Measurements from ENCODE around the gene PSAPL1. TPM values are rescaled to one million over a fixed set of nuclear protein-coding genes. Genes with fewer than 3 reads are reported as not detected.

The PSAPL1 gene
- total and polyA plus RNA-seq, 2 of the 8 experiments (the other 6 are each of a cell fraction or from before 2014, with no cell fraction given), result 0.03 TPM; not detected in 1

DNA sequence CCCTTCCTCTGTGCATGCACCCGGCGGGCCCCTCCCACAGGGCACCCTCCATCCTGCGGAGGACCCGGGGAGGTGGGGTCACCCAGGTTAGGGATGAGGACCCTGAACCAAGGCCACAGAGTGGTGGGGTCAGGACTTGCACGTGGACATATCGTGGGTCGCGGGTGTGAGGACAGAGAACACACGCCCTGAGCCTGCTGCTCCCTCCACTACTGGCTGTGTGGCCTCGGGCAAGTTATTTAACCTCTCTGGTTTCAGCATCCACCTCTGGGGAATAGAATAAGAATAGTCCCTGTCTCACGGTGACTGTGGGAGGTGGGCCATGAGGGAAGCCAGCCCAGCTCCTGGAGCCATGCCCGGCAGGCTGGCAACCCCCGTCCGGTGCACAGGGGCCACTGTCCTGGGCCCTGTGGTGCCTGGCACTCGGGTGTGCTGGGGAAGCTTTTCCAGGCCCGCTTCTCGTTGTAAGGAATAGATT lies 5.1 kb downstream of the PSAPL1 start (continued):
- TF ChIP-seq, protein P1, sequence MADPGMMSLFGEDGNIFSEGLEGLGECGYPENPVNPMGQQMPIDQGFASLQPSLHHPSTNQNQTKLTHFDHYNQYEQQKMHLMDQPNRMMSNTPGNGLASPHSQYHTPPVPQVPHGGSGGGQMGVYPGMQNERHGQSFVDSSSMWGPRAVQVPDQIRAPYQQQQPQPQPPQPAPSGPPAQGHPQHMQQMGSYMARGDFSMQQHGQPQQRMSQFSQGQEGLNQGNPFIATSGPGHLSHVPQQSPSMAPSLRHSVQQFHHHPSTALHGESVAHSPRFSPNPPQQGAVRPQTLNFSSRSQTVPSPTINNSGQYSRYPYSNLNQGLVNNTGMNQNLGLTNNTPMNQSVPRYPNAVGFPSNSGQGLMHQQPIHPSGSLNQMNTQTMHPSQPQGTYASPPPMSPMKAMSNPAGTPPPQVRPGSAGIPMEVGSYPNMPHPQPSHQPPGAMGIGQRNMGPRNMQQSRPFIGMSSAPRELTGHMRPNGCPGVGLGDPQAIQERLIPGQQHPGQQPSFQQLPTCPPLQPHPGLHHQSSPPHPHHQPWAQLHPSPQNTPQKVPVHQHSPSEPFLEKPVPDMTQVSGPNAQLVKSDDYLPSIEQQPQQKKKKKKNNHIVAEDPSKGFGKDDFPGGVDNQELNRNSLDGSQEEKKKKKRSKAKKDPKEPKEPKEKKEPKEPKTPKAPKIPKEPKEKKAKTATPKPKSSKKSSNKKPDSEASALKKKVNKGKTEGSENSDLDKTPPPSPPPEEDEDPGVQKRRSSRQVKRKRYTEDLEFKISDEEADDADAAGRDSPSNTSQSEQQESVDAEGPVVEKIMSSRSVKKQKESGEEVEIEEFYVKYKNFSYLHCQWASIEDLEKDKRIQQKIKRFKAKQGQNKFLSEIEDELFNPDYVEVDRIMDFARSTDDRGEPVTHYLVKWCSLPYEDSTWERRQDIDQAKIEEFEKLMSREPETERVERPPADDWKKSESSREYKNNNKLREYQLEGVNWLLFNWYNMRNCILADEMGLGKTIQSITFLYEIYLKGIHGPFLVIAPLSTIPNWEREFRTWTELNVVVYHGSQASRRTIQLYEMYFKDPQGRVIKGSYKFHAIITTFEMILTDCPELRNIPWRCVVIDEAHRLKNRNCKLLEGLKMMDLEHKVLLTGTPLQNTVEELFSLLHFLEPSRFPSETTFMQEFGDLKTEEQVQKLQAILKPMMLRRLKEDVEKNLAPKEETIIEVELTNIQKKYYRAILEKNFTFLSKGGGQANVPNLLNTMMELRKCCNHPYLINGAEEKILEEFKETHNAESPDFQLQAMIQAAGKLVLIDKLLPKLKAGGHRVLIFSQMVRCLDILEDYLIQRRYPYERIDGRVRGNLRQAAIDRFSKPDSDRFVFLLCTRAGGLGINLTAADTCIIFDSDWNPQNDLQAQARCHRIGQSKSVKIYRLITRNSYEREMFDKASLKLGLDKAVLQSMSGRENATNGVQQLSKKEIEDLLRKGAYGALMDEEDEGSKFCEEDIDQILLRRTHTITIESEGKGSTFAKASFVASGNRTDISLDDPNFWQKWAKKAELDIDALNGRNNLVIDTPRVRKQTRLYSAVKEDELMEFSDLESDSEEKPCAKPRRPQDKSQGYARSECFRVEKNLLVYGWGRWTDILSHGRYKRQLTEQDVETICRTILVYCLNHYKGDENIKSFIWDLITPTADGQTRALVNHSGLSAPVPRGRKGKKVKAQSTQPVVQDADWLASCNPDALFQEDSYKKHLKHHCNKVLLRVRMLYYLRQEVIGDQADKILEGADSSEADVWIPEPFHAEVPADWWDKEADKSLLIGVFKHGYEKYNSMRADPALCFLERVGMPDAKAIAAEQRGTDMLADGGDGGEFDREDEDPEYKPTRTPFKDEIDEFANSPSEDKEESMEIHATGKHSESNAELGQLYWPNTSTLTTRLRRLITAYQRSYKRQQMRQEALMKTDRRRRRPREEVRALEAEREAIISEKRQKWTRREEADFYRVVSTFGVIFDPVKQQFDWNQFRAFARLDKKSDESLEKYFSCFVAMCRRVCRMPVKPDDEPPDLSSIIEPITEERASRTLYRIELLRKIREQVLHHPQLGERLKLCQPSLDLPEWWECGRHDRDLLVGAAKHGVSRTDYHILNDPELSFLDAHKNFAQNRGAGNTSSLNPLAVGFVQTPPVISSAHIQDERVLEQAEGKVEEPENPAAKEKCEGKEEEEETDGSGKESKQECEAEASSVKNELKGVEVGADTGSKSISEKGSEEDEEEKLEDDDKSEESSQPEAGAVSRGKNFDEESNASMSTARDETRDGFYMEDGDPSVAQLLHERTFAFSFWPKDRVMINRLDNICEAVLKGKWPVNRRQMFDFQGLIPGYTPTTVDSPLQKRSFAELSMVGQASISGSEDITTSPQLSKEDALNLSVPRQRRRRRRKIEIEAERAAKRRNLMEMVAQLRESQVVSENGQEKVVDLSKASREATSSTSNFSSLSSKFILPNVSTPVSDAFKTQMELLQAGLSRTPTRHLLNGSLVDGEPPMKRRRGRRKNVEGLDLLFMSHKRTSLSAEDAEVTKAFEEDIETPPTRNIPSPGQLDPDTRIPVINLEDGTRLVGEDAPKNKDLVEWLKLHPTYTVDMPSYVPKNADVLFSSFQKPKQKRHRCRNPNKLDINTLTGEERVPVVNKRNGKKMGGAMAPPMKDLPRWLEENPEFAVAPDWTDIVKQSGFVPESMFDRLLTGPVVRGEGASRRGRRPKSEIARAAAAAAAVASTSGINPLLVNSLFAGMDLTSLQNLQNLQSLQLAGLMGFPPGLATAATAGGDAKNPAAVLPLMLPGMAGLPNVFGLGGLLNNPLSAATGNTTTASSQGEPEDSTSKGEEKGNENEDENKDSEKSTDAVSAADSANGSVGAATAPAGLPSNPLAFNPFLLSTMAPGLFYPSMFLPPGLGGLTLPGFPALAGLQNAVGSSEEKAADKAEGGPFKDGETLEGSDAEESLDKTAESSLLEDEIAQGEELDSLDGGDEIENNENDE (IDR thresholded peaks at IDR 0.05; ENCODE audit: insufficient replicate concordance, low read length), result no peak
- no peak for TF ChIP-seq YY1 (IDR thresholded peaks at IDR 0.05; ENCODE audit: low read depth, low read length)
- no peak for TF ChIP-seq TEAD4 (IDR thresholded peaks at IDR 0.05; ENCODE audit: low read depth, low read length)
- no peak for TF ChIP-seq SP4 (IDR thresholded peaks at IDR 0.05; ENCODE audit: low read length)
- no peak for TF ChIP-seq SUZ12 (IDR thresholded peaks at IDR 0.05; ENCODE audit: low read length)
- TF ChIP-seq JUND (IDR thresholded peaks at IDR 0.05; ENCODE audit: low read length), result no peak
- TF ChIP-seq GTF2F1 (IDR thresholded peaks at IDR 0.05; ENCODE audit: borderline replicate concordance, low read depth, low read length), result no peak
- TF ChIP-seq BACH1 (IDR thresholded peaks at IDR 0.05; ENCODE audit: low read length), result no peak
- TF ChIP-seq, protein P2, sequence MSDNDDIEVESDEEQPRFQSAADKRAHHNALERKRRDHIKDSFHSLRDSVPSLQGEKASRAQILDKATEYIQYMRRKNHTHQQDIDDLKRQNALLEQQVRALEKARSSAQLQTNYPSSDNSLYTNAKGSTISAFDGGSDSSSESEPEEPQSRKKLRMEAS (IDR thresholded peaks at IDR 0.05), result no peak
- TF ChIP-seq EGR1 (IDR thresholded peaks at IDR 0.05; ENCODE audit: borderline replicate concordance, low read depth, low read length), result no peak
- no peak for TF ChIP-seq SRF (IDR thresholded peaks at IDR 0.05; ENCODE audit: low read depth, low read length)
- no peak for TF ChIP-seq SAP30 (IDR thresholded peaks at IDR 0.05; ENCODE audit: insufficient read depth, insufficient replicate concordance, low read length)
- no peak for TF ChIP-seq POLR2A (IDR thresholded peaks at IDR 0.05; ENCODE audit: control extremely low read depth in 1 of 2, low read depth in 2 of 2, low read length in 2 of 2)

Data from H1 (cell line).